Skeletal muscle tissue (tissue), 4 donors: Measurements from ENCODE around the gene ATP2C1. TPM values are rescaled to one million over a fixed set of nuclear protein-coding genes. Genes with fewer than 3 reads are reported as not detected.
A peak's percentile ranks its signal among the peaks of the same experiment; 100 is the strongest.

Experiments
- H3K27ac ChIP-seq: one replicate; pipeline ENCODE4 v1.7.0; 2013; ENCODE audit warnings: mild to moderate bottlenecking, low read depth, low read length, inconsistent platforms
- H3K27me3 ChIP-seq, 3 donors: one replicate each; pipeline ENCODE4 v1.7.0; 2013; ENCODE audit warnings: low read length in 3 of 3; ENCODE audit not compliant: control insufficient read depth in 3 of 3, insufficient read depth in 3 of 3
- H3K36me3 ChIP-seq, 3 donors: one replicate each; pipeline ENCODE4 v1.7.0; 2013; ENCODE audit warnings: low read length in 3 of 3; ENCODE audit not compliant: control insufficient read depth in 3 of 3, insufficient read depth in 3 of 3
- H3K4me1 ChIP-seq, 3 donors: one replicate each; pipeline ENCODE4 v1.7.0; 2013; ENCODE audit warnings: low read length in 3 of 3, mild to moderate bottlenecking in 3 of 3; ENCODE audit not compliant: control insufficient read depth in 3 of 3, insufficient read depth in 3 of 3
- H3K4me3 ChIP-seq, 3 donors: one replicate each; pipeline ENCODE4 v1.7.0; 2013; ENCODE audit warnings: low read length in 3 of 3
- H3K9ac ChIP-seq, 3 donors: one replicate each; pipeline ENCODE4 v1.7.0; 2013; ENCODE audit warnings: low read length in 3 of 3, mild to moderate bottlenecking in 3 of 3, moderate library complexity in 2 of 3, low read depth in 1 of 3
- H3K9me3 ChIP-seq, 3 donors: one replicate each; pipeline ENCODE4 v1.7.0; 2013; ENCODE audit warnings: low read length in 3 of 3; ENCODE audit not compliant: control insufficient read depth in 3 of 3
- total RNA-seq: library from RNA; depleted of rRNA; stranded (reverse); fragments of >200 nt; gene quantifications from one replicate; pipeline ENCODE4 v1.2.3, GENCODE V29; 2014
- donor health status: Osteomylitis.

ATP2C1 gene
- total RNA-seq, 1 donor from 2014 or later, result 106 TPM

DNA sequence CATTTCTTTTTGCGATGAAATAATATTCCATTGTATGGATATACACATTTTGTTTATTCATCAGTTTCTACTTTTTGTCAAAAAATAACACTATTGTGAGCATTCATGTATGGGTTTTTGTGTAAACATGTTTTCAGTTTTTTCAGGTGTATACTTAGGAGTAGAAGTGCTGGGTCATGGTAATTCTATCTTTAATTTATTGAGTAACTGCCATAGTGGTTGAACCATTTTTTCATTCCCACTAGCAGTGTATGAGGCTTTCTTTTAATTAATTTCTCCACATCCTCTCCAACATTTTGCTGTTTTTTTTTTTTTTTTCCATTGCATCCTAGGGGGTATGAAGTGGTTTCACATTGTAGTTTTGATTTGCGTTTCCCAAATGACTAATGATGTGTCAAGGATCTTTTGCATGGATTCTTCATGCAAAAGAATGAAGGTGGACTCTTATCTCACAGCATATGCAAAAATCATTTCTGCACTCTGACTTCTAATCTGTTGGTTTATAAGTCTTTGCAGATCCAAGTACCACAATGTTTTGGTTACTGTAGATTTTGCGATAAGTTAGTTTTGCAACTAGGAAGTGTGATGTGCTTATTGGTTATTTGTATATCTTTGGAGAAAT lies 12.6 kb downstream of the ATP2C1 start:
- Histone ChIP-seq H3K27me3 (no peaks in the 10 kb centered on the region), H3K9me3 (no peaks in the 10 kb centered on the region), H3K4me3 (no peak overlapping the region), H3K9ac (no peak overlapping the region), H3K27ac (peak overlapping the region; percentile 16), H3K4me1 (peaks cover 7 to 12% (median 10%) of the 10 kb centered on the region in 3 donors), H3K36me3 (no peaks in the 10 kb centered on the region)

DNA sequence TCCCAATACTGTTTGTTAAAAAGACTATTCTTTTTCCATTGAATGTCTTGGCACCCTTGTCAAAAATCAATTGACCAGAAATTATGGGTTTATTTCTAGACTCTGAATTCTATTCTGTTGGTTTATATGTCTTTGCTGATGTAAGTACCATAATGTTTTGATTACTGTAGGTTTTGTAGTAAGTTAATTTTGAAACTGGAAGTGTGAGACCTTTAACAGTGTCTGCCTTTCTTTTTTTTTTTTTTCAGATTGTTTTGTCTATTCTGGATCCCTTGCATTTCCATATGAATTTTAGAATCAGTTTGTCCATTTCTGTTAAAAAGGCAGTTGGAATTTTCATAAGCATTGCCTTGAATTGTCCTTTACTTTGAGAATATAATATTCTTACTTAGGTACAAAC lies 13.6 kb downstream of the ATP2C1 start:
- Histone ChIP-seq H3K9me3 (no peaks in the 10 kb centered on the region), H3K36me3 (no peaks in the 10 kb centered on the region), H3K27me3 (no peaks in the 10 kb centered on the region), H3K4me1 (peaks cover 7 to 12% (median 9%) of the 10 kb centered on the region in 3 donors), H3K4me3 (no peak overlapping the region), H3K27ac (no peak overlapping the region), H3K9ac (no peak overlapping the region)

- H3K27ac ChIP-seq, result no peak overlapping the region
- no peak overlapping the region for H3K4me3 ChIP-seq
- no peaks in the 10 kb centered on the region for H3K9me3 ChIP-seq
- no peak overlapping the region for H3K9ac ChIP-seq
- no peaks in the 10 kb centered on the region for H3K36me3 ChIP-seq
- H3K4me1 ChIP-seq, result peaks cover 7 to 12% (median 9%) of the 10 kb centered on the region in 3 donors
- H3K27me3 ChIP-seq, result no peaks in the 10 kb centered on the region
These were observed 14.1 kb downstream of the ATP2C1 start for GRCh38 chr3:130907966-130908365.

DNA sequence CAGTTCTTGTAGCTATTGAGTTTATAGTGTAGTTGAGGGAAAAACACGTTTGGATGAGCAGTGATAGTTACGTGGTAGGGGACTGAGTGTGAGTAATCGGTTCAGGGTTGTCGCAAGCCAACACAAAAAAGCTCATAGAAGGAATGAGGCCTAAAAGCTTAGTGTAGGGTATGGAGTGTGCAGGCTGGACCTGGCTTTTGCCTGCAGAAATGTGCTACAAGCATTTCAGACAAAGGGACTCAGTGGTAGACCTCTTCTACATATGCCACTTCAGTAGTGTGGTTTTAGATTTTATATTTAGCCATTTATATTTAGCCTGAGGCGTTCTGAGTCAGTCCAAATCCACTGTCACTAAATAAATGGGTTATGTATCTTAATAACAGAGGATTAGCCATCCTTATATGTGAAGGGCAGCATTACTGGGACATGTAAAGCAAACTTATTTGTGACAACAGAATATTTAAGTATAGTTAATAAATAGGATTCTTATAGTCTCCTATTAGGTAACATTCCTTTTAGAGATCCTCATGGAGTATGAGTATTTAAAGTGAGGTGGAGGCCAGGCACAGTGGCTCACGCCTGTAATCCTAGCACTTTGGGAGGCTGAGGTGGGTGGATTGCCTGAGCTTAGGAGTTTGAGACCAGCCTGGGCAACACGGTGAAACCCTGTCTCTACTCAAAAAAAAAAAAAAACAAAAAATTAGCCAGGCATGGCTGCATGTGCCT lies 21.8 kb downstream of the ATP2C1 start:
- H3K9ac ChIP-seq, result peak overlapping the region in 1 of 3 donors; percentile 30
- no peaks in the 10 kb centered on the region for H3K27me3 ChIP-seq

GRCh38 chr3:130916507-130917167 lies 22.8 kb downstream of the ATP2C1 start:
- Histone ChIP-seq H3K27ac (peak overlapping the region; percentile 43), H3K9me3 (no peaks in the 10 kb centered on the region), H3K9ac (no peak overlapping the region), H3K4me1 (peaks cover 0 to 11% (median 0%) of the 10 kb centered on the region in 3 donors), H3K27me3 (no peaks in the 10 kb centered on the region), H3K36me3 (no peaks in the 10 kb centered on the region), H3K4me3 (no peak overlapping the region)

More for the DNA sequence above, 21.8 kb downstream of the ATP2C1 start:
- Histone ChIP-seq H3K27ac (peak overlapping the region; percentile 78), H3K4me1 (peaks cover 0 to 11% (median 0%) of the 10 kb centered on the region in 3 donors), H3K36me3 (no peaks in the 10 kb centered on the region), H3K9me3 (no peaks in the 10 kb centered on the region), H3K4me3 (peak overlapping the region in 1 of 3 donors; percentile 34)

DNA sequence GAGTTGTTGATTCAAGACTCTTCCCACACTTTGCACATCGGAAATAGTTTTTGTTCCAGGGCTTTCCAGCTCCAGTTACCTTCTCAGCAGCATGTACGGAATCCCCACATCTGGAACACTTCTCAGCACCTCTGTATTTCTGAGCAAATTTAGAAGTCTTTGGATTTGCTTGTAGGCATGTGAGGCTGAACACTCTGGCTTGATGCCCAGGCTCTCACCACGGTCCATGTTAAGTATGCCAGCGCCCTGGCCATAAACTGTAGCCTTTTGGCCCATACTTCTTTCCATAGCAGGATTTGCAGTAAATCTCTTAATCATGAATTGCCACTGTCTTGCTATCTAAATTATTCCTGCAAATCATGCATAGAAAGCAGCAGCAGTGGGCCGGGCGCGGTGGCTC lies 24.4 kb downstream of the ATP2C1 start:
- H3K27me3 ChIP-seq, result no peaks in the 10 kb centered on the region
- H3K4me3 ChIP-seq, result no peak overlapping the region
- H3K9ac ChIP-seq, result no peak overlapping the region
- peaks cover 0 to 11% (median 0%) of the 10 kb centered on the region in 3 donors for H3K4me1 ChIP-seq
- H3K9me3 ChIP-seq, result no peaks in the 10 kb centered on the region
- H3K36me3 ChIP-seq, result no peaks in the 10 kb centered on the region
- no peak overlapping the region for H3K27ac ChIP-seq

DNA sequence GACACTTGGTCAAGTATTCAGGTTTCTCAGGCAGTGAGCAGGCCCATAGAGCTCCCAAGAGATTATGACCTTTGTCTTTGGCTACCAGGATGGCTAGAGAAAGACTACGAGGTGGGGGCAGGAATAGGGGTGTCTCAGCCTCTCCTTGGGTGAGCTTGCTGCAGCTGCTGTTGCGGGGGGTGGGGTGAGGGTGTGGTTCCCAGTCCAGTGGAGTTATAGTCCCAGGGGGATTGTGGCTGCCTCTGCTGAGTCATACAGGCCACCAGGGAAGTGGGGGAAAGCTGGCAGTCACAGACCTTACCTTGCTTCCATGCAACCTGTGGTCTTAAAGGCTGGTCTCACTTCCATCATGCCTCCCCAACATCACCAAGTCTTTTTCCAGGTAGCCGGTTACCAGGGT lies 31.7 kb downstream of the ATP2C1 start:
- no peaks in the 10 kb centered on the region for H3K9me3 ChIP-seq
- H3K9ac ChIP-seq, result no peak overlapping the region
- no peaks in the 10 kb centered on the region for H3K27me3 ChIP-seq
- no peak overlapping the region for H3K27ac ChIP-seq
- no peak overlapping the region for H3K4me3 ChIP-seq
- H3K36me3 ChIP-seq, result no peaks in the 10 kb centered on the region
- peaks cover 0 to 6% (median 4%) of the 10 kb centered on the region in 3 donors for H3K4me1 ChIP-seq

DNA sequence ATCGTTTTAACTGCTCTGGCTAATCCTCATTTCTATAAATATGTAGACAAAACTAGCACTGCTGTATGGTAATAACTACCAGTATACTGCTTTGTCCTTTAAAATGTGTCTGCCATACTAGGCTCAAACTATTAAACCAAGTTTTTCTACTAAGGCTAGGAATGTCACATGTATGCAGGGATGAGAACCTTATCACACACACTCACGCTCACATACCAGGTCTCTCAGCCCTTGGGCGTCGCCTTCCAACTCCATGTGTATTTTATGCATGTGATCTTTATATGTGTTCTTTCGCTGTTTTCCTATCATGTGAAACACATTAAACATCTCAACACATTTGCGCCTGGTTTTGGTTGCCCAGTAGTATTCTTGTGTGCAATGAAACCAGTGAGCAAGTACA lies 32.6 kb downstream of the ATP2C1 start:
- no peak overlapping the region for H3K4me3 ChIP-seq
- no peak overlapping the region for H3K9ac ChIP-seq
- H3K36me3 ChIP-seq, result no peaks in the 10 kb centered on the region
- no peaks in the 10 kb centered on the region for H3K27me3 ChIP-seq
- H3K9me3 ChIP-seq, result no peaks in the 10 kb centered on the region
- no peak overlapping the region for H3K27ac ChIP-seq
- H3K4me1 ChIP-seq, result peaks cover 0 to 6% (median 4%) of the 10 kb centered on the region in 3 donors

DNA sequence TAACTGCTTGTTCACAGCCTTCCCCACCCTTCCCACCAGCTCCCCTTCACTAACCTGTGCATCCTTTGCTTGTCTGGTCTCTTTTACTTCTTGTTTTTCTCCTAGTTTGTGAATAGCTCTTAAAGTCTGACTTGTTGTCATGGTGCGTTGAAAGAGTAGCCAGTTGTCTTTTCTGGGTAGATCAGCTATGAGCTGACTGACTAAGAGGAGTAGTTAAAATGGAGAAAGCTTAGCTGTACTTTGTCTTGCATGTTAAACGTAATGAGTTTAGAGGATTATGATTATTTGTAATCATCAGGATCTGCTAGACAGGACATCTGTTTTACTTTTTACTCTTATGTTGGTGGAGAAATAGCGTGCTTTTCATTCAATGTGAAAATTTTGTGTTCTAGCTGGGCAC lies 35.9 kb downstream of the ATP2C1 start:
- Histone ChIP-seq H3K4me3 (no peak overlapping the region), H3K9ac (no peak overlapping the region), H3K9me3 (no peaks in the 10 kb centered on the region), H3K36me3 (peaks cover 0 to 1% (median 0%) of the 10 kb centered on the region in 3 donors), H3K27ac (no peak overlapping the region), H3K27me3 (no peaks in the 10 kb centered on the region), H3K4me1 (peaks cover 0 to 6% (median 4%) of the 10 kb centered on the region in 3 donors)

DNA sequence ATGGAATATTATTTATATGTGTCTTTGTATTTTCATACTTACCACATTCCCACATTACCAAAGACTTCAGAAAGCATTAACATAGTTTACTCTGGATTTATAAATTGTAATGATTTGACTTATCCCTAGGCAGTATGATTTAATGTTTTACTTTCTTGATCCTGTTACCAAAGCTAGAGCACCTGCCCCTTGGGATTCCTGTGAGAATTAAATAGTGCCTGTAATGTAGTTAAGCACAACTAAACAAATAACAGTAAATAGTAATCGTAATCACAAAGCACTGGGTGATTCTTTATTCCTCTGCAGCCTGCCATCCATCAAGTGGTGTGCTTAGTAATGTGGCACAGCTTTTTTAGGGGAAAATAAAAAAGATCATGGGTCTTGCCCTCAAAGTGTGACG lies 39.1 kb downstream of the ATP2C1 start:
- no peaks in the 10 kb centered on the region for H3K27me3 ChIP-seq
- no peaks in the 10 kb centered on the region for H3K9me3 ChIP-seq
- no peak overlapping the region for H3K27ac ChIP-seq
- H3K9ac ChIP-seq, result no peak overlapping the region
- no peak overlapping the region for H3K4me3 ChIP-seq
- H3K36me3 ChIP-seq, result peaks cover 0 to 9% (median 0%) of the 10 kb centered on the region in 3 donors
- H3K4me1 ChIP-seq, result no peaks in the 10 kb centered on the region
